NCI-H1105 treated with DMSO at 0.1 percent for 48 hours (cell line): ENCODE results near the gene ZNG1C.
"Not testable (repeated sequence)": the region's sequence is repeated elsewhere in the genome, so short reads cannot be mapped to it uniquely, and the experiment has no call there.

Experiments used
- DNase-seq: peaks from one replicate; lab custom pipeline; 2025; lab: John Stamatoyannopoulos, UW

ZNG1C gene

GRCh38 chr9:68342265-68343025 is 100.7 kb downstream of the ZNG1C start:
- DNase-seq = not testable (repeated sequence)

- DNase-seq = not testable (repeated sequence)
These were observed 101.5 kb downstream of the ZNG1C start for GRCh38 chr9:68343242-68343641.

- not testable (repeated sequence) for DNase-seq
These were observed 102.2 kb downstream of the ZNG1C start for GRCh38 chr9:68343992-68344391.
